Superior temporal gyrus (tissue), 1 donor: ENCODE results near the gene SCYGR2.

Experiments used
- DNase-seq: peaks from one replicate; pipeline ENCODE4 v3.0.0-alpha.2; 2016; ENCODE audit errors: extremely low spot score

SCYGR2 gene

GRCh38 chr2:227612546-227613271 lies 14.0 kb downstream of the SCYGR2 start:
- no peak for DNase-seq

DNA sequence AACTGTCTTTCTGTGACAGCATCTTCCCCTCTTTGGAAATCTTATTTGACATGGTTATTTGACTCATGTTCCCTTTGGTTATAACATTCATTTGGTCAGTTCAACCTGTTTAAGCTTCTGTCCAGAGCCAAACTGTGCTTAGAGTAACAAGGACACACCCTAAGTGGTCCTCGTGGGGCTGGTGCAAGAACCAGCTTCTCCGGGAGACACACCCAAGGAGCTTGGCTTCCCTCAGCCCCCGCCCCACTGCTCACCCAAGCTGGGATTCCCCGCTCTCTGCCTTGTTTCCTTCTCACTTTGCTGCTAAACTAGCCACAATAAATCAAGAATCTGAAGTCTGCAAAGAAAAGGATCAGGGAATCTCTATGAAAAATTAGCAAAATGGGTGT lies 14.6 kb downstream of the SCYGR2 start:
- no peak for DNase-seq

DNA sequence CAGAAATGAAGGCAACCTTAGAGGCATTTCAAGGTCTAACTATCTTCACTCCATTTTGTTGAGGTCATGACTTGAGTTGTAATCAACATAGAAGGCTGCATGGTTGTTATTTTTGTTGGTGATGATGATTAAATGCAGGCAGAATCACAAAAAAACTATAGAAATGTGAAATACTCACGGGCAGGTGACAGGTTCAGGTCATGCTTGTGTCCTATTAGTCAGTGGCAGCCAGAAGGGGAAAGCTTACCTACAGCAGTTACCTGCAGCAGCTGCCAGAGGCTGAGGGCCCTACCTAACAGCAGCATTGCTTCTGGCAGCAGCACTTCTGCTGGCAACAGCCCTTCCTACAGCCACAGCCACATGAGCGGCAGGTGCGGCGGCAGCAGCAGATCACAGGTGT lies 15.6 kb downstream of the SCYGR2 start:
- no peak for DNase-seq

- DNase-seq, result no peak
Observed at GRCh38 chr2:227614740-227615139, 16.0 kb downstream of the SCYGR2 start, which contains the start of gene SCYGR3. SCYGR3 (minus strand) TSS chr2:227614840; CDS start chr2:227614840, 0 bp downstream.

DNA sequence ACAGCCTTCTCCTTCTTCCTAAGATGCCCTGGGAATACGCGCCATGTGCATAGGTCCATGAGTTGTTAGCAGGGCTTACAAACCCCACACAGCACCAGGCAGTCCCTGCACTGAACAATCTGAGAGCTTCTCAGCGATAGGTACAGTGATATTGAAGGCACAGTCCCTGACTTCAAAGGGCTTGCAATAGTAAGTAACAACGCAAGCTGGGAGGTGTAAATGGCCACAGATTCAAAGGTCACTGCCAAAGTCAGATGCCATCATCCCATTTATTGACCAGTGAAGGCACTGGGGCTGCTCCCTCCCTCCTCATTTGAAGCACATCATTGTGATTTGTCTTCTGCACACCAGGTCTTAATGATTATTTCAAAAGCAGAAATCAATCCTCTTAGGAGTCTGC lies 16.5 kb downstream of the SCYGR2 start:
- no peak for DNase-seq

DNA sequence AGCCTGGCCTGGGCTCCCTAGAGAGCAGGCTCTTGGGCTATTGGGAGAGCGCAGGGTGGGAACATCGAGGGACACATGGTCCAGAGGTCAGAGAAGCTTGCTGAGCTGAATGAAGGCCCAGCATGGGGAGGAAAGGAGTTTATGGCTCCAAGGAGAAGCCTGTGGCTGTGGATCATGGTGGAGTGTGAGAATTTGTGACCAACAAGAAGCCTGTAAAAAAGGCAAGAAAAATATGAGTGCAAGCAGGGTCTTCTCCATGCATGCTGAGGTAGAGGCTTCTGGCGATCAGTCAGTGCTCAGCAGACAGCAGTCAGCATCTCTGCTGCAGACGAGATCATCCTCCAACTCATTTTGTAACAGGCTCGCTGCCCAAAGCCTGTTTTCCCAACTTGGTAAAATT lies 17.2 kb downstream of the SCYGR2 start:
- no peak for DNase-seq

- DNase-seq, result no peak
Observed at GRCh38 chr2:227616631-227617030, 17.9 kb downstream of the SCYGR2 start.

- DNase-seq, result no peak
Observed at GRCh38 chr2:227617316-227618230, 18.9 kb downstream of the SCYGR2 start, which contains the start of gene SCYGR4. SCYGR4 (plus strand) TSS chr2:227617498; CDS start chr2:227617498, 0 bp downstream.

DNA sequence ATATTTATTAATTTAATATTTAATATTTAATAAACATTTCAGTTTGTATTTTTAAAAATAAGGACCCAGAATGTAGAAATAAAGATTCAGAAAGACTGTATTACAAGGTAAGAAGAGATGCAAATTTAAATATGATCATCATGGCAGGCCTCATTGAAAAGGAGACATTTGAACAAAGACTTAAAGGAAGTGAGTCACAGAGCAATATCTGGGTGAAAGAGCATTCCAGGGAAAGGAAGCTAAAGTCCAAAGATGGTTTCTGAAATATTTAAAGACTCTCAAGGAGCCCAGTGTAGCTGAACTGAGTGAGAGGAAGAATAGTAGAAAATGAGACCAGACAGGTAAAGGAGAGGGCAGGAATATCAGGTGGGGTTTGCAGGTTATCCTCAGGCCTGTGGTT lies 24.5 kb downstream of the SCYGR2 start:
- DNase-seq, result no peak

DNA sequence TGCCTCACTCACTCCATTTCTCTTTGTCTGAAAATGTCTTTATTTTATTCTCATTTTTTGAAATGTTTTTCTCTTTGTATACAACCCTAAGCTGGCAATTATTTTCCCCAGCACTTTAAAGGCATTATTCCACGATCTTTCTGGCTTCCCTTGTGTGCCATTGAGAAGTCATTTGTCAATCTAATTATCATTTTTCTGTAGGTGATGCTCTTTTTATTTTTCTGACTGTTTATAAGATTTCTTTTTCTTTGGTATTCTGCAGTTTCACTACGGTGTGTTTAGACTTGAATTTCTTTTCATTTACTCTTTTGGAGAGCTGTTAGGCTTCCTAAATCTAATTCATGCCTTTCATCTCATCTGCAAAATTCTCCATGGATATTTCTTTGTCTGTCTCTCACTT lies 26.7 kb downstream of the SCYGR2 start:
- DNase-seq, result no peak

- DNase-seq, result no peak
Observed at GRCh38 chr2:227626580-227627151, 28.0 kb downstream of the SCYGR2 start.

DNA sequence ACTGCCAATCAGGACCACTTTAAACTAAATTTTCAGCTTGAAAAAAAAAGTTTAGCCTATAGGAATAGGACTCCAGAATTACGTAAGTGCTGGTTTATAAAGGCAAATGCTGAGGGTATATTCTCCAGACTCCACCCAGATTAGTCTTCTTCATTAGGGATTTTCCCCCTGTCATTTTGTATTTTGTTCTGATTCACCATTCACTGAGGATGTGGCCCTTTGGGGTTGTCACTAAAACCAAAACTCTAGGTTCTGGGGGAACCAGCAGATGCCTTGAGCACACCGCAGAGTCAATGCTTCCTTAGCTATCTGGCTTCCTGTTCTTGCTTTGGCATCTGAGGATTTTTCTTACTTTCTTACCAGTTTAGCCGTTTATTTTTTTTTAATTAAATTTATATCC lies 29.1 kb downstream of the SCYGR2 start:
- no peak for DNase-seq

- no peak for DNase-seq
Observed at GRCh38 chr2:227629435-227629834, 30.7 kb downstream of the SCYGR2 start.

DNA sequence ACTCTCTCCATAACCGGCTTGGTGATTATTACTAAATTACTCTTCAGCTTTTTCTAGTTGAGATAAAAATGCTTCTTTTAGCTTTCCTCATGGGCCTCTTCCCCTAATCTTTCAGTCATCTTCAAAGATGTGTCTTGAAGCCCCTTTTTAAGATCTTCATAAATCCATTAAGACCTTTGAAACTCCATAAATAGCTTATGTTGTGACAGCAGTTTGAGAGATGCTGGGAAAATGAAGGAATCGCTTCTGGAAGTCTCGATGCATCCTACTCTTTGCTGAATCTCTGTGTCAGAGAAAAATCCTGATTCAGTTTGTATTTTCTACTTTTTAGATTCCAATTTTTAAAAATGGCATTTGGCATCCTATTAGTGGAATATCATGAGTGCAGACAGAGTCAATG lies 31.6 kb downstream of the SCYGR2 start:
- DNase-seq, result no peak

- DNase-seq, result no peak
Observed at GRCh38 chr2:227632827-227633226, 34.1 kb downstream of the SCYGR2 start.

DNA sequence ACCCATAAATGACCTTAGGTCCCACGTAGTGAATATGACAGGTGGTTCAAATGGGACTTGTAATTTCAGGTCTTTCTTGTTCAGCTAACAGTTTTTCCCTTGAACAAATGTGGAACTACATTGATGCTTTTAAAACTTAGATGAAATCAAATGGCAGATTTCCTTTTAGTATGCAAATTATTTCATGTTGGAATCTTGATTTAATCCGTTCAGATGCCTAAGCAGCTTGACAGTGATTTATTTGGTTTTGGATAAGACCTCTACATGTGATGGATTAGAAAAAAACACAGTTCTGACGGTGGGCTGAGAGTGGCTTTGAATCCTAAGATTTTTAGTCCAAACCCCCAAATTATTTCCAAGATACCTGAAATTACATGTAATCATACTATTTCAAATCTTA lies 35.5 kb downstream of the SCYGR2 start:
- no peak for DNase-seq

- DNase-seq, result no peak
Observed at GRCh38 chr2:227642656-227643055, 44.0 kb downstream of the SCYGR2 start.

GRCh38 chr2:227643990-227644551 lies 45.4 kb downstream of the SCYGR2 start:
- no peak for DNase-seq
